GM21447 (cell line): Measurements from ENCODE around the gene ROR1.
"Not testable (repeated sequence)": the region's sequence is repeated elsewhere in the genome, so short reads cannot be mapped to it uniquely, and the experiment has no call there.

Experiments
- ATAC-seq: cut with Tn5 transposase; IDR thresholded peaks from one replicate; pipeline ENCODE4 v1.9.1; 2021; ENCODE audit not compliant: unreplicated experiment

ROR1 gene

GRCh38 chr1:64082459-64082858 lies 308.6 kb downstream of the ROR1 start:
- ATAC-seq: no peak

GRCh38 chr1:64084451-64084850 lies 310.6 kb downstream of the ROR1 start:
- no peak for ATAC-seq

- no peak for ATAC-seq
Measured at GRCh38 chr1:64087768-64088167, 314.0 kb downstream of the ROR1 start.

GRCh38 chr1:64090436-64090835 lies 316.6 kb downstream of the ROR1 start:
- ATAC-seq: no peak

- no peak for ATAC-seq
Measured at GRCh38 chr1:64092851-64093371, 319.1 kb downstream of the ROR1 start.

- no peak for ATAC-seq
Measured at GRCh38 chr1:64093941-64094340, 320.1 kb downstream of the ROR1 start.

- ATAC-seq: no peak
Measured at GRCh38 chr1:64095832-64096231, 322.0 kb downstream of the ROR1 start.

- ATAC-seq: no peak
Measured at GRCh38 chr1:64097859-64098258, 324.0 kb downstream of the ROR1 start.

- no peak for ATAC-seq
Measured at GRCh38 chr1:64098436-64098835, 324.6 kb downstream of the ROR1 start.

- no peak for ATAC-seq
Measured at GRCh38 chr1:64098846-64099582, 325.2 kb downstream of the ROR1 start.

- ATAC-seq: no peak
Measured at GRCh38 chr1:64100791-64101190, 327.0 kb downstream of the ROR1 start.

GRCh38 chr1:64104585-64104984 lies 330.8 kb downstream of the ROR1 start:
- not testable (repeated sequence) for ATAC-seq

GRCh38 chr1:64107118-64107519 lies 333.3 kb downstream of the ROR1 start:
- no peak for ATAC-seq

- ATAC-seq: no peak
Measured at GRCh38 chr1:64107632-64108031, 333.8 kb downstream of the ROR1 start.

- no peak for ATAC-seq
Measured at GRCh38 chr1:64110924-64111777, 337.3 kb downstream of the ROR1 start.

- no peak for ATAC-seq
Measured at GRCh38 chr1:64111787-64112186, 338.0 kb downstream of the ROR1 start.

GRCh38 chr1:64112281-64112680 lies 338.5 kb downstream of the ROR1 start:
- no peak for ATAC-seq

GRCh38 chr1:64114012-64114525 lies 340.3 kb downstream of the ROR1 start:
- ATAC-seq: no peak

- no peak for ATAC-seq
Measured at GRCh38 chr1:64116537-64116936, 342.7 kb downstream of the ROR1 start.

GRCh38 chr1:64117492-64117891 lies 343.7 kb downstream of the ROR1 start:
- no peak for ATAC-seq

- no peak for ATAC-seq
Measured at GRCh38 chr1:64121766-64122385, 348.1 kb downstream of the ROR1 start.
